Osteocyte (in vitro differentiated cells): ENCODE results near the gene KRT74. TPM values are rescaled to one million over a fixed set of nuclear protein-coding genes. Genes with fewer than 3 reads are reported as not detected.

Source experiments
- DNase-seq: peaks from one replicate; pipeline ENCODE4 v3.0.0; 2021; ENCODE audit warnings: mixed read lengths; ENCODE audit not compliant: unreplicated experiment; ENCODE audit errors: extremely low spot score
- H3K27ac Mint-ChIP-seq: one replicate; pipeline ENCODE4 v1.8.0; 2021; ENCODE audit warnings: mild to moderate bottlenecking, mixed read lengths; ENCODE audit not compliant: unreplicated experiment
- H3K27me3 Mint-ChIP-seq: one replicate; pipeline ENCODE4 v1.8.0; 2021; ENCODE audit warnings: mixed read lengths; ENCODE audit not compliant: unreplicated experiment
- H3K36me3 Mint-ChIP-seq: one replicate; pipeline ENCODE4 v1.8.0; 2021; ENCODE audit warnings: mixed read lengths; ENCODE audit not compliant: unreplicated experiment
- H3K4me1 Mint-ChIP-seq: one replicate; pipeline ENCODE4 v1.8.0; 2021; ENCODE audit warnings: mixed read lengths; ENCODE audit not compliant: unreplicated experiment
- H3K4me3 Mint-ChIP-seq: one replicate; pipeline ENCODE4 v1.8.0; 2021; ENCODE audit warnings: mild to moderate bottlenecking, moderate library complexity, mixed read lengths; ENCODE audit not compliant: unreplicated experiment
- H3K9me3 Mint-ChIP-seq: one replicate; pipeline ENCODE4 v1.8.0; 2021; ENCODE audit warnings: mixed read lengths; ENCODE audit not compliant: unreplicated experiment
- CTCF ChIP-seq: fragments of 200-600 bp; sonication (generic); IDR thresholded peaks from 2 replicates; pipeline ENCODE4 v1.5.0; 2021; ENCODE audit warnings: antibody characterized with exemption, mild to moderate bottlenecking, moderate library complexity
- total RNA-seq: library from RNA; stranded (reverse); gene quantifications from 2 replicates; pipeline ENCODE4 v1.2.1, GENCODE V29; 2021

KRT74 gene
- total RNA-seq, 1 donor from 2014 or later: not detected

GRCh38 chr12:52537101-52537500 is 36.5 kb downstream of the KRT74 start:
- TF ChIP-seq CTCF: no peak
- H3K27me3 Mint-ChIP-seq: peaks cover 15% of the 10 kb centered on the region
- DNase-seq: no peak
- H3K4me3 Mint-ChIP-seq: no peak overlapping the region
- H3K4me1 Mint-ChIP-seq: peaks cover 7% of the 10 kb centered on the region
- no peak overlapping the region for H3K27ac Mint-ChIP-seq
- no peaks in the 10 kb centered on the region for H3K36me3 Mint-ChIP-seq
- no peaks in the 10 kb centered on the region for H3K9me3 Mint-ChIP-seq

GRCh38 chr12:52535574-52535973 is 38.1 kb downstream of the KRT74 start:
- Mint-ChIP-seq H3K27ac (no peak overlapping the region), H3K9me3 (no peaks in the 10 kb centered on the region), H3K4me1 (peaks cover 7% of the 10 kb centered on the region), H3K4me3 (no peak overlapping the region), H3K27me3 (peaks cover 25% of the 10 kb centered on the region), H3K36me3 (no peaks in the 10 kb centered on the region)
- no peak for DNase-seq
- no peak for TF ChIP-seq CTCF

- DNase-seq: no peak
- H3K27me3 Mint-ChIP-seq: peaks cover 32% of the 10 kb centered on the region
- no peak for TF ChIP-seq CTCF
These were observed 39.2 kb downstream of the KRT74 start for GRCh38 chr12:52534482-52534881.

GRCh38 chr12:52533686-52534470 is 39.8 kb downstream of the KRT74 start:
- Mint-ChIP-seq H3K27me3 (peaks cover 32% of the 10 kb centered on the region), H3K27ac (no peak overlapping the region), H3K9me3 (no peaks in the 10 kb centered on the region), H3K4me1 (peaks cover under 1% of the 10 kb centered on the region), H3K4me3 (no peak overlapping the region), H3K36me3 (no peaks in the 10 kb centered on the region)
- no peak for DNase-seq
- TF ChIP-seq CTCF: no peak

More at GRCh38 chr12:52534482-52534881, 39.2 kb downstream of the KRT74 start:
- Mint-ChIP-seq H3K9me3 (no peaks in the 10 kb centered on the region), H3K36me3 (no peaks in the 10 kb centered on the region), H3K4me1 (peaks cover 6% of the 10 kb centered on the region), H3K27ac (no peak overlapping the region), H3K4me3 (no peak overlapping the region)

GRCh38 chr12:52532636-52533035 is 41.0 kb downstream of the KRT74 start:
- Mint-ChIP-seq H3K4me3 (no peak overlapping the region), H3K36me3 (no peaks in the 10 kb centered on the region), H3K9me3 (no peaks in the 10 kb centered on the region), H3K4me1 (no peaks in the 10 kb centered on the region), H3K27me3 (peaks cover 33% of the 10 kb centered on the region), H3K27ac (no peak overlapping the region)
- no peak for TF ChIP-seq CTCF
- DNase-seq: no peak
